CD4-positive, alpha-beta T cell treated with Interleukin-2 at 100 ng/mL for 4 hours (primary cell): ENCODE results near the gene SMTN.
"Not testable (repeated sequence)": the region's sequence is repeated elsewhere in the genome, so short reads cannot be mapped to it uniquely, and the experiment has no call there.

Source experiments
- DNase-seq: peaks from one replicate; pipeline ENCODE4 v3.0.0-alpha.2; 2020; ENCODE audit warnings: low spot score

SMTN gene

DNA sequence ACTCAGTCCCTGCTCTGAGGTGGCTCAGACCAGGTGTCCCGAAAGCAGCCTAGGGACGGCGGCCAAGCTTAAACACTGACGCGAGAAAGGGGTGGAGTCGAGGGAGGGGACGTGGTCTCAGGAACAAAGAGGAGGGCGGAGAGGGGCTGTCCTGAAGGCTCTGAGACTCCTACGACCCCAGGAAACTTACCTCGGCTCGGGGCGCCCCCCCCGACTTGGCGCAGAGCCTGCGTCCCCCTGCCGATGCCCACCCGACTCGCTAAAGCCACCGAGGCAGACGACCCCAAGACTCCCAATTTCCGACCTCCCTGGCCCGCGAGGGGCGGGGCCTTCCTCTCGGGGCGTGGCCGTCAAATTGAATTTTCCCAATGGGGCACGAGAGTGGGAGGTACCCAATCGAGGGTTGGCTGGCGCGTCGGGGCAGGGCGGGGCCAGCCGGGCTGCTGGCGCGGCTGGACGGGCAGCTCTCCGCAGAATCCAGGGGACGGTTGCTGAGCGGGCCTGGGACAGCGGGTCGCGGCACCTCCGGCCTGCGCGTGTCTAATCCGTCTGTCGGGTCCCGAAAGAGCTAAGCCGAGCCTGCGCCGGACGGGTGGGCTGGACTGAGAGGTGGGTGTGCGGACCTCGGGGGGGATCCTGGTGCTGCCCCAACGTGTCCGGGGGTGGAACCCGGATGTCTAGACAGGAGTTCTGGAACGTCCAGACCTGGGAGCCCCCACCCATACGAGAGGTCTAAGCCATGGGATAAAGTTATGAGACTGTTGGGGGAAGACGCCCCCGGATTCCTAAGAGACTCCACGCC is at the start of gene SMTN:
Gene SMTN, plus strand, starts transcription at position 471 of the 802 bp plus-strand sequence. CDS start 1,941 bp downstream, outside the sequence.
- peak; percentile 83 for DNase-seq

DNA sequence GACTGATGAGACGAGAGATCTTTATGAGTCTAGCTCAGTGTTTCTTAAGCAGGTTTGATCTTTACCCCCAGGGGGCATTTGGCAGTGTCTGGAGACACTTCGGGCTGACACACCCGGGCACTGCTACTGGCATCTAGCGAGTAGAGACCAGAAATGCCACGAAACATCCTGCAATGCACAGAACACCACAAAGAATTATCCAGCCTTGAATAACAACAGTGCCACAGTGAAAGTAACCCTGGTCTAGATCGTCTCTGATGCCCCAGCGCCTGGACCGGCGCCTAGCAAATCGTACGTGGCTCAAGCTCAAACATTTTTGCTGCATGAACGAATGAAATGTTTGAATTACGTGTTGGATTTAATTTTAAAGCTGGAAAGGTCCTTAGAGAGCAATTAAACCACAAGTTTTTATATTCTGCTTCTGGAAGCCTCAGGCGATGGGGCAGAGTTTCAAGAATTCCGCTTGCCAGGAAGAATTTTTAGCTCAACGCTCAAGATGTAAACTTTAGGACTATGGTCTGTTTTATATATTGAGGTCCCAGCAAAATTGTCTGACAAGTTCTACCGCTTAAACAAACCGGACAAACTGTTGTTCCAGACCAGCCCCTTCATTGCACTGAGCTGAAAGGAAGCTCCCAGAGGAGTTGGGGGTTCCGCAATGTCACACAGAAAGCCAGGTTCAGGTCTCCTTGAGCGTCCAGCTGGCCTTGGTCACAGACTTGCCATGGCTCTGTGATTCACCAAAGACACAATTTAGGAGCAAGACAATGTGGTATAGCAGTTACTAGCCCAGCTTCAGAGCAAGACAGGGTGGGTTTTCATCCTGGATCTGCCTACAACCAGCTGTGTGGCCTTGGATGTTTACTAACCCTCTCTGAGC is 44.2 kb upstream of the SMTN start:
- DNase-seq: no peak

DNA sequence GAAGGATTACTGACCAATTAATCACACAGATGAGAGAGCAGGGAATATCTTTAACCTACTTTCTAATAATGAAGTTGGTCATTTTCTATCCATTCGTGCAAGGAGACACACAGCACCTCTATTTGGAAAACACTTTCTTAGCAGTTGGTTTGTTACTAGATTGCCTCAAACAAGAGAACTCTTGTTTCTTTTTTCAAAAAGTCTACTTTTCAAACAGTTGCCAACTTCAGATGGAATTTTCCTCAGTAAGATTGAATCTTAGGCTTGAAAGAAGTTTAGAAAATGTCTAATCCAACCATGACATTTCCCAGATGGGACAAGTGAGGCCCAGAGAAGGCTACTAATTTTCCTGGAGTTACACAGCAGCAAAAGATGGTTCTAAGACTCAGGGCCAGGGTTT is 42.4 kb upstream of the SMTN start:
- no peak for DNase-seq

DNA sequence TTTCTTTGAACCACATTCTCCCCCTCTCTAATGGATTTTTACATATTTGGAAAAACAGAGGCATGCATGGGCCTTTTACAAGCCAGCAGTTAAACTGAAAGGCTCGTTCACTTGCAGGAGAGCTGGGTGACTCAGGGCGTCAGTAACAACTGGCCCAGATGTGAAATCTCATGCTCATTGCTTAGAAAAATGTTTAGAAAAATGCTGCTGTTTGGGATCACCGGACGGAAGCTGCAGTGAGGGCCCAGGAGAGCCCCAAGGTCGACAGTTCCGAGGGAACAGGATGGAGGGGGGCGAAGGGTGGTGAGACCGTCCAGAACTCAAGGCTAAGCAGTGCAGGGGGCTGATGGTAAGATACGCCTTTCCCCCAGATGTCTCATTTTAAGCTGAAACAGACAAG is 41.7 kb upstream of the SMTN start:
- DNase-seq: no peak

GRCh38 chr22:31040542-31041398 is 40.3 kb upstream of the SMTN start:
- DNase-seq: no peak

- DNase-seq: no peak
Observed at GRCh38 chr22:31044262-31044861, 36.8 kb upstream of the SMTN start.

DNA sequence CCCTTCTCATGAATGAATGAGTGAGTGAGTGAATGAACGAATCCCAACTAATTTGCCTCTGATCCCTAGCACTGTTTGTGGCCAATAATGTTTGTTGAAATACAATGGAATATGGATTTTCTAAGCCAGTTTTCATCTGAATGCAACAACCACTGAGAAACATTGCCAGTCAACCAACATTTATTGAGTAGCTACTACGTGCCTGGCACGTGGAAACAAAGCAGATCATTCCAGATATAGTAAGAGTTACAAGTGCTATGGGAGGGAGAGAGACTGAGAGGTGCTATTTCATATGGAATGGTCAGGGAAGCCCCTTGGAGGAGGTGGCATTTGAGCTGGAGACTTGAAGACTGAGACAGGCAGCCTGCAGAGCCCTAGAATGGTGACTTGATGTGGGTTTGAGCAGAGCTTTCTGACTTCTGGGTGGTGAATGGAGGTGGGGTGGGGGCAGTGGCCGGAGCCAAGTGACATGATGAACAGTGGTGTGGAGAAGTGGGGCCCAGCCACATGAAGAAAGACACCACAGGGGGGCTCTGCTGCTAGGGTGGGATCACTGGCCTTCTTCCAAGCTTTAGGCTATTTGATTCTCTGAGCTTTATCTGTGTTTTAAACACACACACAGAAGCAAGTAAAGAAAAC is 35.1 kb upstream of the SMTN start:
- DNase-seq: no peak

DNA sequence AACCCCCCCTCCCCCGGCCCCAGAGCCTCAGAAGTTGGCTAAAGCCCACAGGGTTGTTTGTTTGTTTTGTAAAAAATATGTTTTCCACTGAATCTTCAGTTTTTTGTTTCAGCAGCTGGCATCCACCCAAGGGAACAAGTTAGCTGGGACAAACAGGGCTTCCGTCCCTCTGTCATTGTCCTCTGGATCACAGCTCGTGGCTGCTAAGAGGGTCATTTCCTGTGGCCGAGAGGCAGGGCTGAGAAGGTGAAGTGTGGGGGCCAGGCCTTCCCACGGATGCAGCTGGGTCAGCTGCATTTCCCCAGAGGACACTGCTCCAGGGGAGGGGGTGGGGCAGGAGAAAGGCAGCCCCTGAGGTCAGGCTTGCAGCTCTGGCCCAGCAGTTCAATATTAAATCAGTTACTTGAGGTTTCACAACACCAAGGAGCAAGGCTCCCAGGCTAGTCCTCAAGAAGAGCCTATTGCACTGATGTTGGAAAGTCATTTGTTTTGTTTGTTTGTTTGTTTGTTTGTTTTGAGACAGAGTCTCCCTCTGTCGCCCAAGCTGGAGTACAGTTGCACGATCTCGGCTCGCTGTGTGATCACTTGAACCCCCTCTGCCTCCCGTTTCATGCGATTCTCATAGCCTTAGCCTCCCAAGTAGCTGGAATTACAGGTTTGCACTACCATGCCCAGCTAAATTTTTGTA is 34.4 kb upstream of the SMTN start:
- no peak for DNase-seq

DNA sequence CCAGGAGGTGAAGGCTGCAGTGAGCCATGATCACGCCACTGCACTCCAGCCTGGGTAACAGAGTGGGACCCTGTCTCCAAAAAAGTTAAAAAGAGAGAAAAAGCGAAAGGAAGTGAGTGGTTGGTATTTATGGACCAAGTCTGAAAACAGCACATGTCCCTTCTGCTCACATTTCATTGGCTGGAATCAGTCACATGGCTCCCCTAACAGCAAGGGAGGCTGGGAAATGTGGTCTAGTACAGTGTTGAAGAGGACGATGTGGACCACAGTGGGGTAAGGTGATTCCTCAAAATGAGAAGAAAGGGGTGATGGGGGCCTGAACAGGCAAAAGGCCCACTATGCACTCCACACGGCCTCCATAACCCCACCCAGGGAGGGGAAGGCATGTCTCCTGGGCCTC is 32.5 kb upstream of the SMTN start:
- DNase-seq: no peak

DNA sequence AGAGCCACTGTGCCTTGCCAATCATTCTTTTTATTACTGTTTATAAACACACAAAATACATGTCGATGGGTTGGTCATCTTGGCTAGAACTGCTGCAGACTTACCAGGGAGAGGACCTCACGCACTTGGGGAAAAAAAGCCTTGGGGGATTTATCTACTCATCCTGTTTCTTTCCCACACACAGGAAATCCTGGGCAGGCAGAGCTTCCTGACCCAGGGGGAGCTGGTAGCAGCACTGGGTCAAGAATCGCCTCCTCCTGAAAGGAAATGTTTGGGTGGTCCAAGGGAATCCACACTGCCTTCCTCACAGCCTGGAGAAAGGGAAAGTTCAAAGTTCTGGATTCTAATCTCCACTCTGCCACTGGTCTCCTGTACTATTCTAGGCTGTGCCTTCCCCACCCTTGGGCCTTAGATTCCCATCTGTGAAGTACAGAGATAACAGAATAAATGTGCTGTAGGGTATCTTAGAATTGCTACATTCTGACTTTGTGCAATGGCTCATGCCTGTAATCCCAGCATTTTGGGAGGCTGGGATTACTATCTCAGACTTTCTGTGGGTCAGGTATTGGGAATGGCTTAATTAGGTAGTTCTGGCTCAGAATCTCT is 31.2 kb upstream of the SMTN start:
- DNase-seq: no peak

GRCh38 chr22:31055117-31055634 is 25.9 kb upstream of the SMTN start:
- DNase-seq: no peak

DNA sequence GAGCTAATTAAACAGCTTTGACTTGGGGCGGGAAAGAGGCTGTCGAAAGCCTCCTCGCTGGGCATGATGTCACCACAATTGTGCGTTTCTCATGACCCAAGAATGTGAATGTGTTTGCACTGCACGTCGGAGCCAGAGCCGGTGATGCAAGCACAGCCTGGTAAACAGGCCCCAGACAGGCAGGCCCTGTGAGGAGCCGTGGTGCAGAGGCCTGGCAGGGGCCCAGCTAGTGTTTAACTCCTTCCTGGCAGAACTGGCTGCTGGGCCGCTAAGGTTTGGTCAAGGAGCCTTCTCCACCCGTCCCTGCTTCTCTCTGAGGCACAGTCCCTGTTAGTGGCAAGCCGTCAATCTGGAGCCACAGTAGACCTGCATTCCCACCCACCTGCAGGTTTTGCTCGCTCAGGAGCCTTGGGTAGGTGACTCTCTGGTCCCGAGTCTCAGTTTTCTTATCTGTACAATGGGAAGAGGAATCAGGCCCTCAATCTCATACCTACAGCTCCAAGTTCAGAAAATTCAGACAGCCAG is 25.4 kb upstream of the SMTN start:
- no peak for DNase-seq

- no peak for DNase-seq
Observed at GRCh38 chr22:31056986-31057599, 24.0 kb upstream of the SMTN start.

- not testable (repeated sequence) for DNase-seq
Observed at GRCh38 chr22:31059663-31060062, 21.5 kb upstream of the SMTN start.

GRCh38 chr22:31062566-31063230 is 18.4 kb upstream of the SMTN start:
- DNase-seq: no peak

DNA sequence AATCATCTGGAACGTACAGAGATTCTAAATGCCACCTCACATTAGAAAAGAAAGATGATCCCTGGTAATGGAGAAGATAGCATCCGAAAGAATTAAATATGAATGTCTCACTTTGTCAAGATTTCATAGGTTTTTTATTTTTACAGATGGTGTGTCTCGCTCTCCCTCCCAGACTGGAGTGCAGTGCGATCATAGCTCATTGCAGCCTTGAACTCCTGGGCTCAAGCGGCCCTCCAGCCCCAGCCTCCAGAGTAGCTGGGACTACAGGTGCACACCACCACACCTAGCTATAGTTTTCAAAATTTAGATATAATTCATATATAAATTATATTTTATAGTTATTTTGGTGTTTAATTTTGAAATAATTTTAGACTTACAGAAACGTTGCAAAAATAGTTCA is 16.7 kb upstream of the SMTN start:
- no peak for DNase-seq

DNA sequence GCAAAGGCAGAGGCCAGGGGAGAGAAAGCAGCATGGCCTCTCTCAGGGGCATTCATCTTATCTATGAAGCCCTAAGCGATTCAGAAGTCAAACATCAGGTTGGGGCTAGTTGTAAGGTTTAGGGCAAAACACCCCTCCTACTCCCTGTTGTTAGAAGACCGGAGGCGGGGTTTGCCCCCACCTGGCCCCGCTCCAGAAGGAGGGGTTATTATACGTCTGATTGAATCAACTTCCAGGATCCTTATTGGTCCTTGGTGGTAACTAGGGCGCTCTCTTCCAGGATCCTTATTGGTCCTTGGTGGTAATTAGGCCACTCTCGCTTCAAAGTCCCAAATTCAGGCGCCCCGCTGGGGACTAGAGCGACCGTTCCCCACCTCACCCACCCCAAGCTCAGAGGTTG is 12.1 kb upstream of the SMTN start:
- DNase-seq: no peak

- not testable (repeated sequence) for DNase-seq
Observed at GRCh38 chr22:31069691-31070314, 11.3 kb upstream of the SMTN start.
